Endothelial cell of umbilical vein (primary cell): Measurements from ENCODE around the gene ABCC10. TPM values are rescaled to one million over a fixed set of nuclear protein-coding genes. Genes with fewer than 3 reads are reported as not detected.

Experiments
- BruUV-seq: library from RNA; stranded (reverse); fragments of 400-500 nt; replicated peaks from 2 replicates; lab custom pipeline; 2021; lab: Mats Ljungman, UMichigan
- CTCF ChIA-PET: fragments of 300-600, 350-600 bp; sonication (Branson Sonifier 250); formaldehyde crosslinking; loops from one replicate; lab custom pipeline; 2021; ENCODE audit warnings: antibody characterized with exemption, inconsistent platforms; lab: Charles Lee
- POLR2A ChIA-PET: fragments of 300-600, 350-600 bp; sonication (Branson Sonifier 250); formaldehyde crosslinking; loops from one replicate; lab custom pipeline; 2021; ENCODE audit warnings: antibody characterized with exemption, inconsistent platforms; lab: Charles Lee
- DNase-seq: peaks from one replicate; pipeline ENCODE4 v3.0.0-alpha.2; 2011; ENCODE audit warnings: low read depth, low spot score
- FAIRE-seq: peaks from 2 replicates; lab custom pipeline; 2011; peaks lifted over from hg19 to GRCh38; lab: Jason Lieb, UNC
- H2AFZ ChIP-seq: 2 replicates; pipeline ENCODE4 v1.6.0; 2012; ENCODE audit warnings: low read depth, low read length, control low read depth, inconsistent platforms
- H3K27ac ChIP-seq: 2 replicates; pipeline ENCODE4 v1.5.1; 2011; ENCODE audit warnings: low read depth, mild to moderate bottlenecking, control low read depth, low read length, moderate library complexity; ENCODE audit not compliant: insufficient read depth
- H3K27me3 ChIP-seq, 2 experiments: 2 replicates each; pipeline versions ENCODE4 v1.6.0 to v1.6.1; 2011; ENCODE audit warnings: low read length in 2 of 2, mixed read lengths in 1 of 2; ENCODE audit not compliant: control insufficient read depth in 2 of 2, insufficient read depth in 2 of 2
- H3K36me3 ChIP-seq, 2 experiments: 2 replicates in 1 of 2; 3 replicates in 1 of 2; pipeline ENCODE4 v1.5.1; 2011; ENCODE audit warnings: low read length in 2 of 2, mild to moderate bottlenecking in 1 of 2, moderate library complexity in 1 of 2; ENCODE audit not compliant: control insufficient read depth in 2 of 2, insufficient read depth in 2 of 2; ENCODE audit errors: extremely low read depth in 1 of 2
- H3K4me1 ChIP-seq: 3 replicates; pipeline ENCODE4 v1.5.1; 2011; ENCODE audit warnings: mild to moderate bottlenecking, low read length; ENCODE audit not compliant: control insufficient read depth, insufficient read depth; ENCODE audit errors: extremely low read depth
- H3K4me2 ChIP-seq: 2 replicates; pipeline ENCODE4 v1.6.1; 2011; ENCODE audit warnings: low read length, control low read depth, mixed read lengths; ENCODE audit not compliant: insufficient read depth
- H3K4me3 ChIP-seq, 3 experiments: fragments of 200-600 bp in 1 of 3; sonication (generic), shearing (Covaris generic) in 1 of 3; replicated peaks in 1 of 3; 2 replicates each; pipeline ENCODE4 v1.5.1; 2011 to 2016; ENCODE audit warnings: control low read depth in 3 of 3, low read length in 3 of 3, mild to moderate bottlenecking in 2 of 3, inconsistent platforms in 1 of 3, low read depth in 1 of 3, moderate library complexity in 1 of 3; ENCODE audit not compliant: insufficient read depth in 1 of 3
- H3K79me2 ChIP-seq: 2 replicates; pipeline ENCODE4 v1.6.0; 2012; ENCODE audit warnings: low read length, inconsistent platforms; ENCODE audit not compliant: control insufficient read depth, insufficient read depth
- H3K9ac ChIP-seq: replicated peaks from 2 replicates; pipeline ENCODE3; 2011; ENCODE audit warnings: low read length, control low read depth; ENCODE audit not compliant: insufficient read depth; ENCODE audit errors: extremely low read depth
- H3K9me1 ChIP-seq: replicated peaks from 3 replicates; pipeline ENCODE4 v1.6.0; 2011; ENCODE audit warnings: mild to moderate bottlenecking, low read length; ENCODE audit not compliant: control insufficient read depth, insufficient read depth; ENCODE audit errors: extremely low read depth
- H3K9me3 ChIP-seq: replicated peaks from 2 replicates; pipeline ENCODE4 v1.5.1; 2012; ENCODE audit warnings: low read length, inconsistent platforms; ENCODE audit not compliant: control insufficient read depth, insufficient read depth
- H4K20me1 ChIP-seq: replicated peaks from 2 replicates; pipeline ENCODE3; 2011; ENCODE audit warnings: mild to moderate bottlenecking, low read length; ENCODE audit not compliant: control insufficient read depth, insufficient read depth; ENCODE audit errors: extremely low read depth
- CTCF ChIP-seq, 2 donors: IDR thresholded peaks; 1 replicate in 1 of 2; 2 replicates in 1 of 2; pipeline ENCODE4 v1.5.1; 2011; ENCODE audit warnings: low read length in 2 of 2, mild to moderate bottlenecking in 2 of 2, moderate library complexity in 2 of 2, control low read depth in 1 of 2, inconsistent platforms in 1 of 2, low read depth in 1 of 2; ENCODE audit not compliant: insufficient read depth in 1 of 2; ENCODE audit errors: extremely low read depth in 1 of 2
- EZH2 ChIP-seq: IDR thresholded peaks from 2 replicates; pipeline ENCODE4 v1.6.1; 2012; ENCODE audit warnings: borderline replicate concordance, low read depth, mild to moderate bottlenecking, moderate library complexity, low read length, inconsistent platforms; ENCODE audit not compliant: severe bottlenecking
- FOS ChIP-seq: IDR thresholded peaks from 2 replicates; pipeline ENCODE4 v1.6.1; 2011; ENCODE audit warnings: mild to moderate bottlenecking, low read length, moderate library complexity, borderline replicate concordance; ENCODE audit not compliant: insufficient read depth
- GATA2 ChIP-seq: IDR thresholded peaks from 2 replicates; pipeline ENCODE4 v1.7.0; 2011; ENCODE audit warnings: low read depth, mild to moderate bottlenecking, moderate library complexity, mixed read lengths, low read length; ENCODE audit not compliant: insufficient read length, insufficient read depth
- JUN ChIP-seq: IDR thresholded peaks from 2 replicates; pipeline ENCODE4 v1.6.1; 2011; ENCODE audit warnings: borderline replicate concordance, low read depth; ENCODE audit not compliant: insufficient read length, insufficient read depth
- MYC ChIP-seq: IDR thresholded peaks from one replicate; pipeline ENCODE4 v1.6.1; 2011; ENCODE audit warnings: mild to moderate bottlenecking, low read depth, low read length
- POLR2A ChIP-seq: IDR thresholded peaks from 2 replicates; pipeline ENCODE4 v1.6.1; 2012; ENCODE audit warnings: low read depth, mild to moderate bottlenecking, control low read depth, low read length
- POLR2AphosphoS5 ChIP-seq: IDR thresholded peaks from 2 replicates; pipeline ENCODE4 v1.6.1; 2012; ENCODE audit warnings: low read depth, mild to moderate bottlenecking, control low read depth, low read length, moderate library complexity; ENCODE audit not compliant: insufficient read depth
- dilution Hi-C: fragments of 300-500 bp; cut with MboI; formaldehyde crosslinking; loops from one replicate; pipeline ENCODE4 v1.15.0; 2019; ENCODE audit warnings: low sequenced_read_pairs; ENCODE audit not compliant: extremely low pct_ligation_motif_present
- intact Hi-C: fragments of 100-400 bp; cut with micrococcal nuclease; formaldehyde crosslinking; loops from one replicate; pipeline ENCODE4 v1.10.0; 2022
- polyA plus RNA-seq, 4 experiments: library from polyadenylated mRNA; depleted of rRNA in 3 of 4; stranded (reverse) in 3 of 4; unstranded in 1 of 4; fragments of >200 nt; gene quantifications; 2 replicates each; pipeline versions ENCODE4 v1.2.1 to v1.2.3, GENCODE V29; 2011 to 2012; ENCODE audit warnings: missing spikeins in 1 of 4
- total RNA-seq: library from RNA; stranded (reverse); gene quantifications from 2 replicates; pipeline ENCODE4 v1.2.3, GENCODE V29; 2021
- TF ChIP-seq, protein P1 (sequence below): IDR thresholded peaks from 2 replicates; pipeline ENCODE4 v1.6.1; 2011; ENCODE audit not compliant: insufficient read depth, insufficient read length

The ABCC10 gene
- total and polyA plus RNA-seq, 2 donors (not counting 3 experiments of a cell fraction or from before 2014, with no cell fraction given): 29.2 to 37.9 TPM

GRCh38 chr6:43407296-43407695 lies 20.0 kb upstream of the ABCC10 start:
- DNase-seq (no peak), FAIRE-seq (no peak)
- no peaks in the 10 kb centered on the region for H3K79me2 ChIP-seq
- H3K9me3 ChIP-seq: no peaks in the 10 kb centered on the region
- TF ChIP-seq GATA2 (no peak), EZH2 (no peak), CTCF (IDR thresholded peaks at IDR 0.05; ENCODE audit: extremely low read depth in 1 of 2, insufficient read depth in 1 of 2, low read depth in 1 of 2, low read length in 2 of 2) (no peak), JUN (no peak), MYC (no peak), POLR2A (no peak), FOS (no peak), POLR2AphosphoS5 (no peak)
- TF ChIP-seq, protein P1, sequence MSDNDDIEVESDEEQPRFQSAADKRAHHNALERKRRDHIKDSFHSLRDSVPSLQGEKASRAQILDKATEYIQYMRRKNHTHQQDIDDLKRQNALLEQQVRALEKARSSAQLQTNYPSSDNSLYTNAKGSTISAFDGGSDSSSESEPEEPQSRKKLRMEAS: no peak
- no peaks in the 10 kb centered on the region for H3K4me1 ChIP-seq
- dilution Hi-C loops: no loop called here
- ChIA-PET POLR2A (no interaction called here), CTCF (no interaction called here)
- H2AFZ ChIP-seq: no peak overlapping the region
- no peak overlapping the region for H3K4me3 ChIP-seq
- H3K9ac ChIP-seq: no peak overlapping the region
- intact Hi-C loops: no loop called here
- no TSS peak for BruUV-seq
- peaks cover 5 to 12% of the 10 kb centered on the region in 2 experiments for H3K27me3 ChIP-seq
- H3K4me2 ChIP-seq: no peak overlapping the region
- H3K36me3 ChIP-seq: no peaks in the 10 kb centered on the region
- H3K9me1 ChIP-seq: no peaks in the 10 kb centered on the region
- no peak overlapping the region for H3K27ac ChIP-seq
- H4K20me1 ChIP-seq: no peaks in the 10 kb centered on the region
